A549 (cell line): ENCODE results near the gene ETS2. TPM values are rescaled to one million over a fixed set of nuclear protein-coding genes. Genes with fewer than 3 reads are reported as not detected.

ENCODE experiments used
- ATAC-seq, 2 experiments: fragments of 200-7000 bp in 1 of 2; fragments of >200 bp in 1 of 2; cut with Nextera tagmentation in 1 of 2; cut with Tn5 transposase in 1 of 2; 3 replicates each; pipeline versions ENCODE4 v1.8.0 to v1.9.1; 2018 to 2020; ENCODE audit warnings: mild to moderate bottlenecking in 1 of 2, moderate library complexity in 1 of 2
- CTCF ChIA-PET: fragments of 300-600 bp; sonication (Branson Sonifier 250); formaldehyde crosslinking; extraction: SDS; loops from one replicate; lab custom pipeline; 2021; ENCODE audit warnings: antibody characterized with exemption, inconsistent platforms; lab: Yijun Ruan, JAX
- POLR2A ChIA-PET: fragments of 350-600 bp; formaldehyde crosslinking; extraction: SDS; loops from one replicate; lab custom pipeline; 2021; ENCODE audit warnings: antibody characterized with exemption, inconsistent platforms; lab: Yijun Ruan, JAX
- DNase-seq, 2 experiments: peaks; one replicate each; pipeline versions ENCODE4 v3.0.0 to v3.0.0-alpha.2; 2011 to 2016; ENCODE audit warnings: low read depth in 1 of 2, low spot score in 1 of 2
- FAIRE-seq: peaks from 2 replicates; lab custom pipeline; 2011; peaks lifted over from hg19 to GRCh38; lab: Jason Lieb, UNC
- H3K27ac ChIP-seq, 2 experiments: fragments of >200 bp; sonication (Bioruptor Twin); formaldehyde crosslinking; 3 replicates each; pipeline ENCODE4 v1.5.1; 2016 to 2017
- H3K4me1 ChIP-seq: fragments of >200 bp; sonication (Bioruptor Twin); formaldehyde crosslinking; 3 replicates; pipeline ENCODE4 v1.6.1; 2016
- H3K4me2 ChIP-seq: fragments of >200 bp; sonication (Bioruptor Twin); formaldehyde crosslinking; 3 replicates; pipeline ENCODE4 v1.6.1; 2016
- H3K4me3 ChIP-seq: fragments of >200 bp; sonication (Bioruptor Twin); formaldehyde crosslinking; 3 replicates; pipeline ENCODE4 v1.5.1; 2016
- H3K9me3 ChIP-seq: fragments of >200 bp; sonication (Bioruptor Twin); formaldehyde crosslinking; 3 replicates; pipeline ENCODE4 v1.6.1; 2016
- BHLHE40 ChIP-seq: IDR thresholded peaks from 2 replicates; pipeline ENCODE4 v1.6.1; 2012; ENCODE audit warnings: low read depth, low read length, inconsistent platforms
- CHD2 ChIP-seq: fragments of 150-350 bp; IDR thresholded peaks from 2 replicates; pipeline ENCODE4 v1.6.1; 2014; ENCODE audit warnings: low read length; ENCODE audit not compliant: partially characterized antibody
- EHMT2 ChIP-seq: fragments of 200-600 bp; sonication (generic); IDR thresholded peaks from 2 replicates; pipeline ENCODE4 v1.6.1; 2016; ENCODE audit warnings: antibody characterized with exemption, low read depth, mild to moderate bottlenecking, moderate library complexity
- EP300 ChIP-seq, 2 experiments: fragments of >200 bp; sonication (Bioruptor Twin); formaldehyde crosslinking; IDR thresholded peaks; 2 replicates in 1 of 2; 3 replicates in 1 of 2; pipeline ENCODE4 v1.6.1; 2016 to 2017
- GATA3 ChIP-seq: IDR thresholded peaks from 2 replicates; pipeline ENCODE4 v1.6.1; 2012; ENCODE audit warnings: borderline replicate concordance
- HEYL ChIP-seq: fragments of 250-450 bp; sonication (Bioruptor Pico); IDR thresholded peaks from 2 replicates; pipeline ENCODE4 v1.8.0; 2021; ENCODE audit warnings: mild to moderate bottlenecking, moderate library complexity
- HOXB5 ChIP-seq: fragments of 250-450 bp; sonication (Bioruptor Pico); IDR thresholded peaks from 2 replicates; pipeline ENCODE4 v1.5.0; 2020; ENCODE audit warnings: mild to moderate bottlenecking, moderate library complexity
- KDM1A ChIP-seq: fragments of 200-600 bp; sonication (generic); IDR thresholded peaks from 2 replicates; pipeline ENCODE4 v1.6.1; 2016; ENCODE audit warnings: low read depth, mild to moderate bottlenecking
- MAFK ChIP-seq: fragments of 450-650 bp; IDR thresholded peaks from 2 replicates; pipeline ENCODE4 v1.6.1; 2014; ENCODE audit not compliant: partially characterized antibody
- NFE2L2 ChIP-seq: fragments of 150-350 bp; conservative IDR thresholded peaks from 2 replicates; pipeline ENCODE4 v1.6.1; 2014; ENCODE audit warnings: low read length
- PHF8 ChIP-seq: fragments of 200-600 bp; sonication (generic); IDR thresholded peaks from 2 replicates; pipeline ENCODE4 v1.6.1; 2016; ENCODE audit warnings: low read depth, mild to moderate bottlenecking, antibody characterized with exemption, moderate library complexity, borderline replicate concordance
- RAD21 ChIP-seq, 2 experiments: fragments of >200 bp in 1 of 2; sonication (Bioruptor Twin) in 1 of 2; formaldehyde crosslinking in 1 of 2; IDR thresholded peaks in 1 of 2; conservative IDR thresholded peaks in 1 of 2; 2 replicates in 1 of 2; 3 replicates in 1 of 2; pipeline ENCODE4 v1.6.1; 2012 to 2018; ENCODE audit warnings: inconsistent platforms in 1 of 2
- RARB ChIP-seq: fragments of 250-450 bp; sonication (Bioruptor Pico); IDR thresholded peaks from 2 replicates; pipeline ENCODE4 v1.8.0; 2021; ENCODE audit warnings: mild to moderate bottlenecking, moderate library complexity
- RNF2 ChIP-seq: fragments of 200-600 bp; sonication (generic); IDR thresholded peaks from 2 replicates; pipeline ENCODE4 v1.6.1; 2016; ENCODE audit warnings: low read depth, mild to moderate bottlenecking, antibody characterized with exemption, moderate library complexity, borderline replicate concordance
- TFCP2L1 ChIP-seq: fragments of 250-450 bp; sonication (Bioruptor Pico); IDR thresholded peaks from 2 replicates; pipeline ENCODE4 v1.5.0; 2021; ENCODE audit warnings: mild to moderate bottlenecking
- TP53 ChIP-seq: fragments of 250-450 bp; sonication (Bioruptor Pico); IDR thresholded peaks from 2 replicates; pipeline ENCODE4 v1.5.0; 2021; ENCODE audit warnings: mild to moderate bottlenecking, moderate library complexity
- ZC3H11A ChIP-seq: fragments of 450-650 bp; IDR thresholded peaks from 2 replicates; pipeline ENCODE4 v1.6.1; 2014; ENCODE audit warnings: antibody characterized with exemption, mild to moderate bottlenecking
- ZFP36 ChIP-seq: fragments of 450-650 bp; IDR thresholded peaks from 2 replicates; pipeline ENCODE4 v1.6.1; 2014; ENCODE audit warnings: borderline replicate concordance; ENCODE audit not compliant: partially characterized antibody
- ZNF302 ChIP-seq: fragments of 250-450 bp; sonication (Bioruptor Pico); IDR thresholded peaks from 2 replicates; pipeline ENCODE4 v1.9.0; 2021; ENCODE audit warnings: inconsistent platforms, mild to moderate bottlenecking, moderate library complexity
- ZSCAN20 ChIP-seq: fragments of 250-450 bp; sonication (Bioruptor Pico); IDR thresholded peaks from 2 replicates; pipeline ENCODE4 v1.8.0; 2022; ENCODE audit warnings: mild to moderate bottlenecking, moderate library complexity
- WGBS: methylation state at CpG from one replicate; pipeline ENCODE4 v1.1.6; 2017; ENCODE audit errors: missing lambda C conversion rate; 5-methylcytosine and 5-hydroxymethylcytosine counted together
- polyA plus RNA-seq, 4 experiments: library from polyadenylated mRNA; depleted of rRNA in 3 of 4; stranded (reverse); fragments of >200 nt; fragmentation: RNase III in 1 of 4; extraction: RNeasy Plus Mini Kit Qiagen cat#74134 plus additional on column Dnase treatment in 1 of 4; gene quantifications; 2 replicates in 3 of 4; 3 replicates in 1 of 4; pipeline ENCODE4 v1.2.3, GENCODE V29; 2011 to 2017
- TF ChIP-seq, protein P1 (sequence below): IDR thresholded peaks from 2 replicates; pipeline ENCODE4 v1.6.1; 2012; ENCODE audit warnings: low read depth, borderline replicate concordance
- TF ChIP-seq, protein P2 (sequence below): fragments of 200-600 bp; sonication (generic); IDR thresholded peaks from 2 replicates; pipeline ENCODE4 v1.6.1; 2016; ENCODE audit warnings: antibody characterized with exemption, mild to moderate bottlenecking, moderate library complexity

Gene ETS2
- polyA plus RNA-seq, 2 of the 4 experiments (the other 2 are of a cell fraction): 41.6 to 45.5 TPM

DNA sequence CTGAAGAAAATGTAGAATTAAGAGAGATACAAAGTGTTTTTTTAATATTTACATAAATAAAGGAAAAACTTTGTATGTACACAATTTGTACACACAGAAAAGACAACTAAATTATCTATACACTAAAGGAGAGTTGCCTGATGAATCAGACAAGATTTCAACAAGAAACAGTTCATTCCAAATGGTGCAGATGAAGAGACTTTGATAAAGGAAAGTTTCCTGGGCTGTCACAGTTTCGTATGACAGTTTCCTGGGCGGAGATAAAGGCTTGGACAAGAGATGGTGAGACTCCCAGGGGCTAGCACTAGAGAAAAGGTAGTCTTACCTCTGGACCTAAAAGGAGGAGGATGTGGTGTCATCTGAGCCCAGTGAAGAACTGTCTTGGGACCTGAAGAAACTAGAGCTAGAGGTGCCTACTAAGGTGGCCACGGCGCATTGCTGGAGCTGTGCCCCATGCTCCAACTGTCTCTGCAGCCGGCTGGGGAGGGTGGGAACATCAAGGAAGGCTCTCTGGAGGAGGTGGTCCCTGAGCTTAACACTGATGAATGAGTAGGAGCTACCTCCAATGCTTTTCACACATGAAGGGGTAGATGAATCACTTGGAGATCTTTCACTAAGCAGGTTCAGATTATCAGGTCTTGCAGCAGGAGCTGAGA is 32.2 kb downstream of the ETS2 start:
- Histone ChIP-seq H3K4me1 (peaks cover 27% of the 10 kb centered on the region), H3K27ac (peak overlapping the region; percentile 87 to 90), H3K9me3 (peaks cover 6% of the 10 kb centered on the region; the same call in 1 of the 3 replicates), H3K4me2 (no peak overlapping the region; the same call in 2 of the 3 replicates), H3K4me3 (no peak overlapping the region)
- DNase-seq (no peak), FAIRE-seq (no peak), ATAC-seq (no peak)
- TF ChIP-seq HOXB5 (CRISPR knock-in tag) (no peak), CHD2 (no peak), BHLHE40 (no peak), RARB (CRISPR knock-in tag) (no peak), ZC3H11A (no peak), TFCP2L1 (CRISPR knock-in tag) (no peak), GATA3 (no peak), EHMT2 (no peak), HEYL (CRISPR knock-in tag) (no peak), NFE2L2 (no peak)
- WGBS: 68% methylated on average over 5 of the region's 5 CpGs
- ChIA-PET CTCF (interaction anchor here (0.7 to 1.6 kb wide), 3 partner anchors 20 to 332 kb away, joined by 3 read pairs; no protein-coding TSS in a partner anchor), POLR2A (interaction anchor here (1.5 kb wide), 1 partner anchor 32 kb away, joined by 3 read pairs; the partner anchor contains the start of gene ETS2)

DNA sequence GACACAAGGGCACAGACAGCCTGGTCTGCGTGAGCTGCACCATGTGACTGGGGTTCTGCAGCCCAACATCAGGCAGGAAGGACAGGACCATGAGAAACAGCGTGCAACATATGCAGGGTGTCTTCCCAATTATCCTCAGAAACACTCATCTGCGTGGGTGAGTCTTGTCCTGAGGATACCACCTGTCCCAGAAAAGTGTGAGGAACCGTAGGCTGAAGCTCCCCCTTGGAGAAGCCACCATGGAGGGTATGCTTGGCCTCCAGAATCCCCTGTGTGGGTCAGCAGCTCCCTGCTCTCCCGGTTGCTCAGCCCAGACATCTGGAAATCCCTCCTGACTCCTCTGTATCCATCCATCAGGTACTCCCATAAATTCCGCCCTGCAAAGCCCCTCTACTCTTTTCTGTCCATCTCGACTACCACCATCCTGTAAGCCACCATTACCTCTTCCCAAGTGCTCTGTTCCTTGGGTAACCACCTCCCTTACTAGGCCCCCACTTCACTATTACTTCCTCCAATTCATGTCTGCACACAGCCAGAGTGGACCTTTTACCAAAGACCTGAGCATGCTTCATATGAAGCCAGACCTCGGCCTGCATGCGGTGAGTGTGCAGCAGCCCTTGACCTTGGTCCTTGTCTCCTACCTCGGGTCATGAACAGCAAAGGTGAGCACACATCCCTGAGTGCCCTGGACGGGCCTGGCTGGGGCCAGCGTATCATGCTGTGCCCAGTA is 33.0 kb downstream of the ETS2 start:
- DNase-seq (no peak), FAIRE-seq (no peak), ATAC-seq (peak; percentile 79 to 80)
- WGBS: 54% methylated on average over 9 of the region's 12 CpGs
- Histone ChIP-seq H3K9me3 (peaks cover 6% of the 10 kb centered on the region; the same call in 1 of the 3 replicates), H3K4me3 (no peak overlapping the region), H3K4me1 (peaks cover 28% of the 10 kb centered on the region), H3K4me2 (peak overlapping the region; percentile 56), H3K27ac (peak overlapping the region; percentile 87 to 90)
- ChIA-PET CTCF (interaction anchor here (0.7 to 1.6 kb wide), 4 partner anchors 12 to 333 kb away, joined by 3 to 5 read pairs (median 3); no protein-coding TSS in a partner anchor), POLR2A (interaction anchor here (1.2 to 1.5 kb wide), 4 partner anchors 13 to 33 kb away, joined by 3 to 6 read pairs (median 4); partner anchors contain the start of gene ETS2)
- TF ChIP-seq CHD2 (no peak), NFE2L2 (no peak), RNF2 (no peak), ZSCAN20 (CRISPR knock-in tag) (no peak), ZNF302 (no peak), PHF8 (no peak), TFCP2L1 (CRISPR knock-in tag) (no peak), MAFK (no peak), TP53 (CRISPR knock-in tag) (no peak)
- TF ChIP-seq, protein P1, sequence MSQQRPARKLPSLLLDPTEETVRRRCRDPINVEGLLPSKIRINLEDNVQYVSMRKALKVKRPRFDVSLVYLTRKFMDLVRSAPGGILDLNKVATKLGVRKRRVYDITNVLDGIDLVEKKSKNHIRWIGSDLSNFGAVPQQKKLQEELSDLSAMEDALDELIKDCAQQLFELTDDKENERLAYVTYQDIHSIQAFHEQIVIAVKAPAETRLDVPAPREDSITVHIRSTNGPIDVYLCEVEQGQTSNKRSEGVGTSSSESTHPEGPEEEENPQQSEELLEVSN: no peak

DNA sequence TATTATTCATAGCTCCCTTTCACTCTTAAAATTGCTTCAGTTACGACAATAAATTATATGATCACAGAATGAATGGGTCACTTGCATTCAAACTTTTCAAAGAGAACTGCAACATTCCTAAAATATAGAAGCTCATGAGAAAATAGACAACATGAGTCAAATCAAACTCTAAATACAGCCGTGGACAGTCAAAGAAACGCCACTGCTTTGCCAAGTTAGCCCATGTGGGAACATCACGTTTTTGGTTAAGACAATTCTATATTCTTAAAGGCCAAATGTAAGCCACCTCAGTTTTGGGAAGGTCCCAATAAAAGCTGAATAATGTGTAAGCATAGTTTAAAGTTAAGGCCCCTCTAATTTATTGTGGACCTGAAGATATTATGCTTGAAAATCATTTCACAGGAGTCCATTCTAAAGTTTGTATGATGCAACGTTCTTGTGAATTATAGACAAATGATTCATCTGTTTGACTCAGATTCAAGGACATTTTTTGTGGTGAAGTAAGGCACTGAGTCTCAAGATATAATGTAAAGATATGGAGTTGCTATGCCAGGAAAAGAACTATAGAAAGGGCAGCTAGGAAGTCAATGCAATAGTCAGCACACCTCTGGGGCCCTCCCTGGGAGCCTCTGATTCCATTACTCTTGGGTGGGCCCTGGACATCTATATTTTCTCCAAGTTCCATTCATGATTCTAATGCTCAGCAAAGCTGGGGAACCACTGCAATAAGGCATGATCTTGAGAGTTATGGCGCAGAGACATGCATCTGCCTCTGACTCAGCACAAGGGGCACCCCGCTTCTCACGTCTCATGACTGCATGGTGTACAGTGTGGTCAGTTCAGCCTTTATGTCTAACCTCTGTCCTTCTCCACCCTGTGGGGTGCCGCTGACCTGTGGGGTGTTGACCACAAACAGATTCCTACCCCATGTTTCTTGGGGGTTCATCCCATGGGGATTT is 33.9 kb downstream of the ETS2 start:
- Histone ChIP-seq H3K4me3 (no peak overlapping the region), H3K9me3 (peaks cover 6% of the 10 kb centered on the region; the same call in 1 of the 3 replicates), H3K27ac (peak overlapping the region; percentile 87 to 90), H3K4me1 (peaks cover 30% of the 10 kb centered on the region), H3K4me2 (peak overlapping the region; percentile 56)
- FAIRE-seq (no peak), ATAC-seq (peak; percentile 75 to 83), DNase-seq (peak in 1 of 2 experiments; percentile 53)
- POLR2A ChIA-PET: interaction anchor here (1.2 to 1.5 kb wide), 5 partner anchors 14 to 34 kb away, joined by 3 to 6 read pairs (median 3); partner anchors contain the start of gene ETS2
- CTCF ChIA-PET: interaction anchor here (1.0 to 1.6 kb wide), 3 partner anchors 11 to 22 kb away, joined by 3 to 5 read pairs (median 3); no protein-coding TSS in a partner anchor
- 35% methylated on average over 9 of the region's 9 CpGs for WGBS
- TF ChIP-seq EP300 (IDR thresholded peaks at IDR 0.05): peak in 1 of 2 experiments; percentile 59; a peak in 2 of 5 replicates
- no peak for TF ChIP-seq ZFP36
- peak; percentile 22 for TF ChIP-seq MAFK
- TF ChIP-seq ZNF302: no peak
- TF ChIP-seq HEYL (CRISPR knock-in tag): no peak
- TF ChIP-seq RAD21 (conservative IDR thresholded peaks at IDR 0.05 in 1 of 2, IDR thresholded peaks at IDR 0.05 in 1 of 2): no peak
- TF ChIP-seq, protein P2, sequence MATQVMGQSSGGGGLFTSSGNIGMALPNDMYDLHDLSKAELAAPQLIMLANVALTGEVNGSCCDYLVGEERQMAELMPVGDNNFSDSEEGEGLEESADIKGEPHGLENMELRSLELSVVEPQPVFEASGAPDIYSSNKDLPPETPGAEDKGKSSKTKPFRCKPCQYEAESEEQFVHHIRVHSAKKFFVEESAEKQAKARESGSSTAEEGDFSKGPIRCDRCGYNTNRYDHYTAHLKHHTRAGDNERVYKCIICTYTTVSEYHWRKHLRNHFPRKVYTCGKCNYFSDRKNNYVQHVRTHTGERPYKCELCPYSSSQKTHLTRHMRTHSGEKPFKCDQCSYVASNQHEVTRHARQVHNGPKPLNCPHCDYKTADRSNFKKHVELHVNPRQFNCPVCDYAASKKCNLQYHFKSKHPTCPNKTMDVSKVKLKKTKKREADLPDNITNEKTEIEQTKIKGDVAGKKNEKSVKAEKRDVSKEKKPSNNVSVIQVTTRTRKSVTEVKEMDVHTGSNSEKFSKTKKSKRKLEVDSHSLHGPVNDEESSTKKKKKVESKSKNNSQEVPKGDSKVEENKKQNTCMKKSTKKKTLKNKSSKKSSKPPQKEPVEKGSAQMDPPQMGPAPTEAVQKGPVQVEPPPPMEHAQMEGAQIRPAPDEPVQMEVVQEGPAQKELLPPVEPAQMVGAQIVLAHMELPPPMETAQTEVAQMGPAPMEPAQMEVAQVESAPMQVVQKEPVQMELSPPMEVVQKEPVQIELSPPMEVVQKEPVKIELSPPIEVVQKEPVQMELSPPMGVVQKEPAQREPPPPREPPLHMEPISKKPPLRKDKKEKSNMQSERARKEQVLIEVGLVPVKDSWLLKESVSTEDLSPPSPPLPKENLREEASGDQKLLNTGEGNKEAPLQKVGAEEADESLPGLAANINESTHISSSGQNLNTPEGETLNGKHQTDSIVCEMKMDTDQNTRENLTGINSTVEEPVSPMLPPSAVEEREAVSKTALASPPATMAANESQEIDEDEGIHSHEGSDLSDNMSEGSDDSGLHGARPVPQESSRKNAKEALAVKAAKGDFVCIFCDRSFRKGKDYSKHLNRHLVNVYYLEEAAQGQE: no peak
- TF ChIP-seq EHMT2: no peak
- TF ChIP-seq KDM1A: no peak
